Medulla oblongata (tissue), 1 donor: Measurements from ENCODE around the gene GLT8D1.
A peak's percentile ranks its signal among the peaks of the same experiment; 100 is the strongest.
"Not testable (repeated sequence)": the region's sequence is repeated elsewhere in the genome, so short reads cannot be mapped to it uniquely, and the experiment has no call there.

Experiments
- DNase-seq: peaks from one replicate; pipeline ENCODE4 v3.0.0-alpha.2; 2015; ENCODE audit errors: extremely low spot score

Gene GLT8D1, protein sequence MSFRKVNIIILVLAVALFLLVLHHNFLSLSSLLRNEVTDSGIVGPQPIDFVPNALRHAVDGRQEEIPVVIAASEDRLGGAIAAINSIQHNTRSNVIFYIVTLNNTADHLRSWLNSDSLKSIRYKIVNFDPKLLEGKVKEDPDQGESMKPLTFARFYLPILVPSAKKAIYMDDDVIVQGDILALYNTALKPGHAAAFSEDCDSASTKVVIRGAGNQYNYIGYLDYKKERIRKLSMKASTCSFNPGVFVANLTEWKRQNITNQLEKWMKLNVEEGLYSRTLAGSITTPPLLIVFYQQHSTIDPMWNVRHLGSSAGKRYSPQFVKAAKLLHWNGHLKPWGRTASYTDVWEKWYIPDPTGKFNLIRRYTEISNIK

DNA sequence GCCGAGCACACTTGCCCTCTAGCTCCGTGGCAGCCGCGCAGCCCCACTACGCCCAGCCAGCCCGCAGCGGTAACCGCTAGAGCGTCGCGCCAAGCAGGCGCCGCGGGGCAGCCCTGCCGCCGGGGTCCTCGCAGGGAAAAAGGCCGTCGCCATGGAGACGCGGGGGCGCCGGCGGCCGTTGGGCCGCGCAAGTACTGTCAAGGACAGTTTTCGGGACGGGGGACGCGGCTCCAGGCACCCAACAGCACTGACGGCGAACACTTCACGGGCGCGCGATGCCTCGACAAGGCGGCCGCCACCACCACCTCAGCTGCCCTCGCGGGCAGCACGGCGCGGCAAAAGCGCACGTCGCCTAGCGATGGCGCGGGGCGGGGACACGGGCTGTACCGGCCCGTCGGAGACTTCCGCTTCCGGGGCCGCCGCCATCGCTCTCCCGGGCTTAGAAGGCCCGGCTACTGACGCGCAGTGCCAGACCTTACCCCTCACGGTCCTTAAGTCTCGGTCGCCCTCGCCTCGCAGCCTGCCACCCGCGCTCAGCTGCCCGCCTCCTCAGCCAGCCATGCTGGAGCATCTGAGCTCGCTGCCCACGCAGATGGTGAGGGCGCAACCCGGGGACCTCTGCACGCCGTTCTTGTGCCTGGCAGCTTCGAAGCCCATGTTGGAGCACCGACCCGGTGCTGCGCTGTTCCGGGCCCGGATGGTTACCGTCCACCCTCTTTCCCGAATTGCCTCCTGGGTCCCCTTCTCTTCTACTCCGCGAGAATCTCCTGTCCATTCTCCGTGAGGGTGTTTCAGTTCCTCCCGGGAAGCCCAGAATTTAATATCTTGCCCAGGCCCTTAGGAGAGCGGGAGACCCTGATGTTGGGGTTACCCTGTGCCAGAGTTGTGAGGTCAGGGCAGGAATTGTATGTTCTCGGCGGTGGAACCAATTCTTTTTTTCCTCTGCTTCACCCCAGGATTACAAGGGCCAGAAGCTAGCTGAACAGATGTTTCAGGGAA is at the start of gene GLT8D1, which contains the start of gene SPCS1:
Gene GLT8D1 (minus strand): TSS at position 104 of the 999 bp plus-strand sequence. CDS start 5,331 bp downstream, outside the sequence.
Gene SPCS1 (plus strand): TSS at position 419 of the 999 bp plus-strand sequence. CDS start 141 bp downstream, at position 560.
- DNase-seq, result peak; percentile 90

DNA sequence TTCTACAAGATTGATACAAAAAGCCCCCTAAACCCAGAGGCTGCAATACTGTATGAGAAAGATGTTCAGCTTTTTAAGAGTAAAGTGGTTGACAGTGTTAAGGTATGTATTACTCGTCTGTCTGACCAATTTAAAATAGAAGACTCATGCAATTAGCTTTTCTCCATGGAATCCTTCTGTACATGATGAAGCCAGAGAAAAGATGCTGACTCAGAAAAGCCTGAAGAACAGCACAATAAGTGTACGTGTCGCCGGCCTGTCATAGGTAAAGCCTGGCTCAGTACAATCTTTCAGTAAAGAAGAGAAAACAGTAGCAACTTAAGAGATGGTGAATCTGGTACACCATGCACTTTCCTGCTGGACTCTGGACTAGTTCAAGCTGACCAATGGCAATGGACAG is 48.8 kb upstream of the GLT8D1 start:
- no peak for DNase-seq

DNA sequence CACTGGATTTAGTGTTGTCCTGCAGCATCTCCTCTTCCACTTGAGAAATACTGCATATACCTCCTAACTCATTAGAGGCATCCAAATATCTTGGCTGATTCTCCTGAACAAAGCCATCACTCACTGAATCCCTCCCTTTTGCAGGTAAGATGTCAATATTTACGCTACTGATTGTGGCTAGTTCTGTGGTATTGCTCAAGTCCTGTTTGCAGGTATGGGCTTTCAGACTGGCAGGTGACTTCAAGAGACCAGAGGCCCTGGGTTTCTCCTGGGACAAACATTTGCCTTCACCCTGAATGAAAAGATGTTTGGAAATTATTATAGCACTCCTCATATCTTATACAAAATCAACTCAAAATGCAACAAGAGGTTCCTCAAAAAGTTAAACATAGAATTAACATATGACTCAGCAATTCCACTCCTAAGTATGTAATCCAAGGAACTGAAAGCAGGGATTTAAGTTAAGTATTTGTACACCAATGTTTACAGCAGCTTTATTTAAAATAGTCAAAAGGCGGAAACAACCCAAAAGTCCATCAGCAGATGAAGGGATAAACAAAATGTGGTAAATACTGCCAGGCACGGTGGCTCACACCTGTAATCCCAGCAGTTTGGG is 46.6 kb upstream of the GLT8D1 start:
- no peak for DNase-seq

DNA sequence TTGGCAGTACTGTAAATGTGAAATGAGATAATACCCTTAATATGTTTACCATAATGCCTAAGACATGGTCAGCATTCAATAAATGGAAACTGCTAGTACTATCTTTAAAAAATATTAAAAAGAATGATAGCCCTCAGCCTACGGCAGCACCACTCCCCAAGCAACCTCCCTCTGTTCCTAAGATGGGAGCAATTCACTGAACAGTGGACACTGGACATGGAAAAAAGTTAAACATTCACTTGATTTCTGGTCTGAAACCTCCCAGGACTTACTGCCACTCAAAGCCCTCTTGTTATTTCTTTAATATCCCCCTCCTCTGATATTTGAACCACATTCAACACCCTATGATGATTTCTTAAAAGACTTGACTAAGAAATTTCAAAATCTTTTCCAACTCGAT is 38.1 kb upstream of the GLT8D1 start:
- DNase-seq, result no peak

DNA sequence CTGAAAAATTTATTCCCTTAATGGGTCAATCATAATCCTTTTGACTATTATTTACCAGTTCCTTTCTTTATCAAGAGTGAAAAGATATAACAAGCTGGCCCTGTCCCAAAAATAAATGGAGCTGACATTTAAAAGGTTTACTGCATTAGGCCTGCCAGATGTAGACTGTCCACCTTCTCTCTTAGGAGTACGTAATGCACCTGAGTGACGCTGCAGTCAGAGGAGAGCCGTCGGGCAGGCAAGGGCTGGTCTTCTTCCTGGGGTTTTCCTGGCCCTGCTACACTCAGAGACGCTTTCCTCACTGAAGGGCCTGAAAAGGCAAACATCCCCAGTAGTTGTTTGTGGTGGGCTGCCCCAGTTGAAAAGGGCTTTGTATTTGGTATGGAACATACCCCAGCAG is 37.6 kb upstream of the GLT8D1 start:
- DNase-seq, result no peak

DNA sequence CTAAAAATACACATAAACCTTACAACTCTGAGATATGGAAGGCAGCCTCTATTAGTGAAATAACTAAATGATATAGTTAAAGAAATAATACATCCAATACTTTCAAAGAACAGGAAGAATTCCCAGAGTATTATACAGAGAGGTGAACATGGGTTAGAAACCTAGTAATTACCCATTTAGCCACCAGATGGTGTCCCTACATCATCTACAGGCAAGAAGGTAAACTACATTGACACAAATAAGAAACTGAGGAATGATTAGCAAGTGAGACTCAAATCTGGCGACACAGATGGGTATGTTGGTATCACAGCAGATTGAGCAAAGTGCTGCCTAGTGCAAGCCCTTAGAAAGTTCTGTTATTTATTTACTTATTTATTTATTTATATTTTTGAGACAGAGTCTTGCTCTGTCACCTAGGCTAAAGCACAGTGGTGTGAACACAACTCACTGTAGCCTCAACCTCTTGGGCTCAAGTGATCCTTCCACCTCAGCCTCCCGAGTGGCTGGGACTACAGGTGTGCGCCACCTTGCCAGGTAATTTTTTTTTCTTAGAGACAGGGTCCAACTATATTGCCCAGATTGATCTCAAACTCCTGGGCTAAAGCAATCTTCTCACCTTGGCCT is 36.9 kb upstream of the GLT8D1 start:
- peak; percentile 38 for DNase-seq

DNA sequence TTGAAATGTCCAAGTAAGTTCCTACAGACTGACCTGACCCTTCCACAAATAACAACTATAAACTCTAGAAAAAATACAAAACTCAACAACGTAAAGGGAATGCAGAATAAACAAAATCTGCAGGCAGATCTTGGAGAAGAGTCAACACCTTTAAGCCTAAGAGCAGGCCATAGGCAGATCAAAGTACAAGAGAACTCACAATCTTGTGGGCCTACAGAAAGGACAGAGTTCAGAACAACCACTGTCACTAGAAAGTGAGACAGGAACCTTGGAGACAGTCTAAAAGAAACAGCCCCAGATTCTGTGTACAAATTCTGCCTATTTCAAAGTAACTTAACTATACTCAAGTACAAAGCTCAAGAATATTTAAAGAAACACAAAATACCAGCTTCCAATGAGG is 34.1 kb upstream of the GLT8D1 start:
- DNase-seq, result no peak

DNA sequence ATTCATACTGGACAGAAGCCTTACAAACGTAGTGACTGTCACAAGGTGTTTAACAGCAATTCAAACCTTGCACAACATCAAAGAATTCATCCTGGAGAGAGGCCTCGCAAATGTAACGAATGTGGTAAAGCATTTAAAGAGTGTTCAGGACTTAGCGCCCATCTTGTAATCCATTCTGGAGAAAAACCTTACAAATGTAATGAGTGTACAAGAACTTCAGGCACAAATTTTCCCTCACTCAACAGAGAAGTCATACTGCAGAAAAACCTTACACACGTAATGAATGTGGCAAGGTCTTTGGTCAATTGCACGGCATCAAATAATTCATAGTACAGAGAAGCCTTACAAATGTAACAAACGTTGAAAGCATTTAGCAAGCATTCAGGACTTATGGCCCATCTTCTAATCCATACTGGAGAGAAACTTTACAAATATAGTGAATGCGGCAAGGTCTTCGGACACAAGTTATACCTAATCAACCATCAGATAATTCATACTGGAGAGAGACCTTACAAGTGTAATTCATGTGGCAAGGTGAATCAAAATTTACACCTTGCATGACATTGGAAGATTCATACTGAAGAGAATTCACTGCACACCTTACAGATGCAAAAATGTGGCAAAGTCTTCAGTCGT is 27.8 kb upstream of the GLT8D1 start:
- DNase-seq, result no peak

DNA sequence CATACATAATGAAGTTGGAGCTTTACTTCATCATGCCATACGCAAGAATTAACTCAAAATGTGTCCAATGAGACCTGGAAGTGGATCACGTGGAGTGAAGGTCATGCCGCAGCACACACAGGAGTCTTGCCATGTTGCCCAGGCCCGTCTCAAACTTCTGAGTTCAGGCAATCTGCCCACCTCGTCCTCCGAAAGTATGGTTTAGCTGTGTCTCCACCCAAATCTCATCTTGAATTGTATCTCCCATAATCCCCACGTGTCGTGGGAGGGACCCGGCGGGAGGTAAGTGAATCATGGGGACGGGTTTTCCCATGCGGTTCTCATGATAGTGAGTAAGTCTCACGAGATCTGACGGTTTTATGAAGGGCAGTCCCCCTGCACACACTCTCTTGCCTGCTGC is 26.0 kb upstream of the GLT8D1 start:
- no peak for DNase-seq

DNA sequence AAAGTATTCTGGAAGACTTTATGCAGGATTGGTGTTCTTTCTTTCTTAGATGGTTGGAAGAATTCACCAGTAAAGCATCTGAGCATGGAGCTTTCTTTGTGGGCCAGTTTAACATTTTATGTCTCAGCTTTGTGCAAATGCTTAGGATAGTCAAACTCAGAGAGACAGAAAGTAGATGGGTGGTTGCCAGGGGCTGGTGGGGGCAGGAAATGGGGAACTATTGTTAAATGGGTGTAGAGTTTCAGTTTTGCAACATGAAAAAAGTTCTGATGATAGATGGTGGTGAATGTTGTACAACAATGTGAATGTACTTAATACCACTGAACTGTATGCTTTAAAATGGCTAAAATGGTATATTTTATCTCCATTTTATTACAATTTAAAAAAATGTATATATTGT is 25.1 kb upstream of the GLT8D1 start:
- no peak for DNase-seq

DNA sequence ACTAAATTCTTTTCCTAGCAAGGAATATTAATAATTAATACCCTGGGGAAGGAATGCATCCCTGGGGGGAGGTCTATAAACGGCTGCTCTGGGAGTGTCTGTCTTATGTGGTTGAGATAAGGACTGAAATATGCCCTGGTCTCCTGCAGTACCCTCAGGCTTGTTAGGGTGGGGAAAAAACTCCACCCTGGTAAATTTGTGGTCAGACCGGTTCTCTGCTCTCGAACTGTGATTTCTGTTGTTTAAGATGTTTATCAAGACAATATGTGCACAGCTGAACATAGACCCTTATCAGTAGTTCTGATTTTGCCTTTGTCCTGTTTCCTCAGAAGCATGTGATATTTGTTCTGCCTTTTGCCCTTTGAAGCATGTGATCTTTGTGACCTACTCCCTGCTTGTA is 23.2 kb upstream of the GLT8D1 start:
- DNase-seq, result not testable (repeated sequence)

DNA sequence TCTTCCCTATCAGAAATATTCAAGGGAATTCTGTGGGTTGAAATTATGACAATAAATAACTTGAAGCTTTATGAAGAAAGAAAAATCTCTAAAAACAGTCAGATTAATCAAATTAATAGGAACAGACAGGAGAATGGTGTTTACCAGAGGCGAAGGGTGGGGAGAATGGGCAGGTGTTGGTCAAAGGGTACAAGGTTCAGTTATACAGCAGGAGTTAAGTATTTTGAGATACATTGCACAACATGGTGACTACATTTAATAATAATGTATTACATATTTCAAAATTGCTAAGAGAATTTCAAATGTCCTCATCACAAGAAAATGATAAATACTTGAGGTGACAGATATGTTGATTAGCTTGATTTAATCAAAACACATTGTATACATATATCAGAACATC is 18.9 kb upstream of the GLT8D1 start:
- DNase-seq, result no peak

DNA sequence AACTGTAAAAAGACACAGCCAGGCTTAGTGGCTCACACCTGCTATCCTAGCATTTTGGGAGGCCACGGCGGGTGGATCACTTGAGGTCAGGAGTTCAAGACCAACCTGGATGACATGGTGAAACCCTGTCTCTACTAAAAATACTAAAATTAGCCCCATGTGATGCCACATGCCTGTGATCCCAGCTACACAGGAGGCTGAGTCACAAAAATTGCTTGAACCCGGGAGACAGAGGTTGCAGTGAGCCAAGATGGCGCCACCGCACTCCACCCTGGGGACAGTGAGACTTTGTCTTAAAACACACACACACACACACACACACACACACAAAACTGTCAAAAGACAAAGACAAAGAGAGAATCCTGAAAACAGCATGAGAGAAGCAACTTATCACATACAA is 18.3 kb upstream of the GLT8D1 start:
- no peak for DNase-seq

DNA sequence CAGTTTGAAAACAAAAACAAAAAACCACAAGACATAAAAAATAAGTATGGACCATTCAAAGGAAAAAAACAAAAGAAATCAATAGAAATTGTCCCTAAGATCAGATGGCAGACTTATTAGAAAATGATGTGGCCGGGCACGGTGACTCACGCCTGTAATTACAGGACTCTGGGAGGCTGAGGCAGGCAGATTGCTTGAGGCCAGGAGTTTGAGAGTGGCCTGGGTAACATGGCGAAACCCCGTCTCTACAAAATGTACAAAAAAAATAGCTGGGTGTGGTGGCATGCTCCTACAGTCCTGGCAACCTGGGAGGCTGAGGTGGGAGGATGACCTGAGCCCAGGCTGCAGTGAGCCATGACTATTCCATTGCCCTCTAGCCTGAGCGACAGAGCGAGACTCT is 16.9 kb upstream of the GLT8D1 start:
- no peak for DNase-seq

DNA sequence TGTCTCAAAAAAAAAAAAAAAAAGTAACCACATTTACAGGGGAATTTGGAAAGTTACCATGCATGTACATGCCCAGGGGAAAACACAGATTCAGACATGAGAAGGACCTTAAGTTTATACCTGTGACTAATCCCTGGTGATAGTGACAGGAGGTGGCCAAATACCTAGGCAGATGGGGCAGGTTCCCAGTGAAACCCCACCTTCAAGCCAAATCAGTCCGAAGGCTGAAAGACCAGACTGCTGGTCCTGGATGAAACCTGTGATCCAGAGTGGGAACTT is 16.1 kb upstream of the GLT8D1 start:
- DNase-seq, result no peak

DNA sequence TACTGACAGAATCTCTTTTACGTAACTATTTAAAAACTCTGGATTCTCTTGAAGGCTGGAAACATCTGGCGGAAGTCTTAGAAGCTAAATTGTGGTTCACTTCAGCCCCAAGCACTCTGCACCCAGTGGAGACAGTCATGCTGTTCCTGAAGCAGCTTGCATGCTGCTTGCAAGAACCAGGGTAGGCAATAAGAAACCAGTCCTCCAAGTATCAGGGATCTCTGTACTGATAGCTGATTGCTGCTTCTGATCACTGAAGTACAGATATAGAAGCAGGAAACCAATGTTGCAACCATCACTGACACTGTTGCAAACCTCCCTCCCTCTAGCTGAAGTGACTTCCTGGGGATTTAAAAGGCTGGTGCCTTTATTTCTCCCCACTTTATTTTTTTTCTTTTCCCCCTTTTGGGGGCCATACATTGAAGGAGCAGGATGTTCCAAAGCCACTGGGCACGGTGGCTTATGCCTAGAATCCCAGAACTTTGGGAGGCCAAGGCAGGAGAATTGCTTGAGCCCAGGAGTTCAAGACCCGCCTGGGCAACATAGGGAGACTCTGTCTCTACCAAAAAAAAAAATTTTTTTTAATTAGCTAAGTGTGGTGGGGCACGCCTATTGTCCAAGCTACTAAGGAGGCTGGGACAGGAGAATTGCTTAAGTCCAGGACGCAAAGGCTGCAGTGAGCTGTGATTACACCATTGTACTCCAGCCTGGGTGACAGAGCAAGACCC is 15.6 kb upstream of the GLT8D1 start:
- peak; percentile 75 for DNase-seq

DNA sequence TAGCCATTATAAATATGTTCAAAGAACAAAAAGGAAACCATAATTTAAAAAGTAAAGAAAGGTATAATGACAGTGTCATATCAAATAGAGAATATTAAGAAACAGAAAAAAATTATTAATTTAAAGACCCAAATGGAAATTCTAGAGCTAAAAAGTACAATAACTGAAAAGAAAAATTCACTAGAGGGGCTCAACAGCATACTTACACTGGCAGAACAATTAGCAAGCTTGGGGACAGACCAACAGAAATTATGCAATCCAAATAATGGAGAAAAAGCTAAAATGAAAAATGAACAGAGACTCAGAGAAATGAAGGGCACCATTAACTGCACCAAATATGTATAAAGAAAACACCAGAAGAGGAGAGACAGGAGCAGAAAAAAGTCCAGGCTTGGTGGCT is 14.0 kb upstream of the GLT8D1 start:
- DNase-seq, result no peak

DNA sequence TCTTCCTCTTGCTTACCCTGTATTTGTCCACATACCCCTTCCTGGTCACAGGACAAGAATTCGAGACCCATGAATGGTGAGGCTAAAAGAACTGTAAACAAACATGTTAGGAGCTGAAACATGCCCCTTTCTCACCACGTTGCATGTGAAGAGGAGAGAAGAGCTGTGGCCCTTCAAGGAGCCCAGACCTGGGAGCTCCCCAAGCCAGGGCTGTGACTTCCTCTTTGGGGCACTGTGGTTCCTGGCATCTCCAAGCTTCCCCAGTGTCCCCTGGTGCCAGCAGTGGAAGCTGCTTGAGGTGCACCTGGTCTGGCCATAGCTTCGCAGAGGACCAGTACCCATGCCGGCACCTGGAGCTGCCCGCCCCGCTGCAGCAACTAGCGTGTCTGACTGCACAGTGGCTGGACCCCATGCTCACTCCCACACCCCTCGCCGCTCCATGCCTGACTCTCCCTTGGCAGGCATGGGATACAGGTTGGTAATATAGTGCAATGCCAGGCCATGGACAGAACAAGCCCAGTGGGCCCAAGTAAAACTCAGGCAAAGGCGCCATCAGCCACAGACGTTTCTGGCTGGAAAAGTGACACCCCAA is 10.2 kb upstream of the GLT8D1 start:
- DNase-seq, result no peak

DNA sequence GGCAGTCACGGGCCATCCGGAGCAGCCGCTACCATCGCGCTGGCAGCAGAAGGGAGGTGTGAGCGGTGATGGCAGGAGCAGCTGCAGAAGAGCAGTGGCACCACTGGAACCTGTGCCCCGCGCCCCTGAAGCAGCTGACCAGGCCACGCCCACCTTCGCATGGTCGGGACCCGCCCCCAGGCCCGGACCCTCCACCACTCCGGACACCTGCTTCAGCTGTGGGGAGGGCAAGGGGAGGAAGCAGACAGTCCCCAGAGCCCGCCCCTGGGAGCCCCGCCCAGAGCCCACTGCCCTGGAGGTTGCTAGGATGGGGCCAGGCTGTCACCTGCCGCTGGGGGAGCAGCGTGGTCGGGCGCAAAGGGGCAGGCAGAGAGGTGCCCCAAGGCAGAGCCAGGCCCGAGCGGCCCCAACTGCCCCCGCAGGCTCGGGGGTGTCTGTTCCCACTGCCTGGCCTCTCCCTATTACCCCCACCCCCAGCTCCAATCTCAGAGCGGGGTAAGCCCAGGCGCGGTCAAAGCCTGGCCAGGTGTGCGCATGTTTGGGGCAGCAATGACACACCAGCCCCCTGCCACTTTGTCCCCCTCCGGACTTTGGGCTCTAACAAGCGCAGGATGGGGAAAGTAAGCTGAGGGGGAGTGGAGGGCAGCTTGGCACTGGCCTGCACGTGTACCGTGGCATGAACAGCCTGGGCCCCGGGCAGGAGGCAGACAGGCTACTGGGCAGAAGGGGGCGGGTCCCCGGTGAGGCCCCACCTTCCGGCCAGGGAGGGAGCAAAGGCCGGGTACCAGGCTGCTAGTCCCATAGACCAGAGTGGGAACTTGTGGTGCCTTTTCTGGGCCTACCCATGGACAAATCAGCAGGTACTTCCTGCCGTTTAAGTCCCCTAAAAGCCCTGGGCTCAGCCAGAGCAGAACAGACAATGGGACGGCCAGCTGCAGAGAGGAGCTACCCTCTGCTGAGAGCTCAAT is 9.0 kb upstream of the GLT8D1 start:
- no peak for DNase-seq
